ENCODE results near the gene CUX1.

Gene CUX1

GRCh38 chr7:102146122-102146521 is 328.7 kb downstream of the CUX1 start:
- Histone ChIP-seq H3K4me3 (ENCODE audit: low read length) (no peak overlapping the region), H3K9me3 (replicated peaks; ENCODE audit: insufficient read depth, low read length) (no peaks in the 10 kb centered on the region), H3K27ac (ENCODE audit: low read length) (no peak overlapping the region), H4K20me1 (ENCODE audit: insufficient read depth, low read length) (no peaks in the 10 kb centered on the region), H3K4me2 (ENCODE audit: low read depth, low read length) (no peak overlapping the region), H3K9ac (ENCODE audit: low read length) (no peak overlapping the region), H3K27me3 (replicated peaks; ENCODE audit: insufficient read depth, low read length) (no peaks in the 10 kb centered on the region), H3K36me3 (replicated peaks; ENCODE audit: insufficient read depth, low read length) (no peaks in the 10 kb centered on the region), H3K9me2 (replicated peaks; ENCODE audit: insufficient read depth, low read length) (no peaks in the 10 kb centered on the region), H3F3A (ENCODE audit: insufficient read depth, low read length) (peaks cover 4% of the 10 kb centered on the region), H2AFZ (ENCODE audit: low read length) (no peak overlapping the region), H3K4me1 (ENCODE audit: low read length) (peaks cover 11% of the 10 kb centered on the region), H3K79me2 (ENCODE audit: low read length) (no peaks in the 10 kb centered on the region)
- TF ChIP-seq EZH2 (optimal IDR thresholded peaks at IDR 0.05; ENCODE audit: low read depth, low read length) (no peak), CTCF (IDR thresholded peaks at IDR 0.05; ENCODE audit: low read length) (no peak), EZH2phosphoT487 (IDR thresholded peaks at IDR 0.05; ENCODE audit: low read length) (no peak)
- no peak for DNase-seq

DNA sequence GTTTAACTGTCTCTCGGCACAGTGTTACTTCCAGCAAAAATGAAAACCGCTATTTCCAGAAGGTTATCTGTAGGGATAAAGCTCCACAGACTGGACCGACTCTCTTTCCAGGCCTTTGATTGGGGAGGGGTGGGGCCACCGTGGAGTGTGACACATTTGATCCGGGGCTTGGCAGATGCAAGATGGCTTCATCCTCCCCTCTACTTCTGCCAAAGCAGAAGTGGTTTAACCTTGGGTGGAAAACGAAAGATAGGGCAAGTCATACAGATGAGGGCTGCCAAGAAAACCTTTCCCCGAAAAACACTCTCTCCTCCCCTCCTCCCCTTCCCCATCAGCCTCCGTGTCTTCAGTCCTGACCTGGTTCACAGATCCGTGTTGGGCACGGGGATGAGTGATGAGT is 329.6 kb downstream of the CUX1 start:
- no peaks in the 10 kb centered on the region for H3K27me3 ChIP-seq (replicated peaks; ENCODE audit: insufficient read depth, low read length)
- H3K9ac ChIP-seq (ENCODE audit: low read length): no peak overlapping the region
- no peaks in the 10 kb centered on the region for H3K36me3 ChIP-seq (replicated peaks; ENCODE audit: insufficient read depth, low read length)
- H3K27ac ChIP-seq (ENCODE audit: low read length): no peak overlapping the region
- H3F3A ChIP-seq (ENCODE audit: insufficient read depth, low read length): no peaks in the 10 kb centered on the region
- no peak for DNase-seq
- no peak overlapping the region for H3K4me2 ChIP-seq (ENCODE audit: low read depth, low read length)
- H2AFZ ChIP-seq (ENCODE audit: low read length): no peak overlapping the region
- H3K4me3 ChIP-seq (ENCODE audit: low read length): no peak overlapping the region
- no peaks in the 10 kb centered on the region for H3K9me3 ChIP-seq (replicated peaks; ENCODE audit: insufficient read depth, low read length)
- H4K20me1 ChIP-seq (ENCODE audit: insufficient read depth, low read length): no peaks in the 10 kb centered on the region
- TF ChIP-seq CTCF (IDR thresholded peaks at IDR 0.05; ENCODE audit: low read length) (no peak), EZH2phosphoT487 (IDR thresholded peaks at IDR 0.05; ENCODE audit: low read length) (no peak), EZH2 (optimal IDR thresholded peaks at IDR 0.05; ENCODE audit: low read depth, low read length) (no peak)
- no peaks in the 10 kb centered on the region for H3K79me2 ChIP-seq (ENCODE audit: low read length)
- no peaks in the 10 kb centered on the region for H3K9me2 ChIP-seq (replicated peaks; ENCODE audit: insufficient read depth, low read length)
- H3K4me1 ChIP-seq (ENCODE audit: low read length): peaks cover 4% of the 10 kb centered on the region

DNA sequence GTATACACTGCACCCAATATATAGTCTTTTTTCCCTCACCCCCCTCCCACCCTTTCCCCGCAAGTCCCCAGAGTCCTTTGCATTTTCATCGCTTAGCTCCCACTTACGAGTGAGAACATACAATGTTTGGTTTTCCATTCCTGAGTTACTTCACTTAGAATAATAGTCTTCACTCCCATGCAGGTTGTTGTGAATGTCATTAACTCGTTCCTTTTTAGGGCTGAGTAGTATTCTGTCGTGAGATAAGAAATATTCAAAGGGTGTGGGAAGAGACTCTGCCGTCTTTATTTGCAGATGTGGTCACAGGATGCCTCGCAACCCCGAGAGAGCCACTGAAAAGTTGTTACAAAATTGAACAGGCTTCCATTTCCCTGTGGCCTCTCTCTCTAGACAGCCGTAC is 331.4 kb downstream of the CUX1 start:
- no peak for DNase-seq
- H3K27ac ChIP-seq (ENCODE audit: low read length): no peak overlapping the region
- TF ChIP-seq CTCF (IDR thresholded peaks at IDR 0.05; ENCODE audit: low read length) (no peak), EZH2 (optimal IDR thresholded peaks at IDR 0.05; ENCODE audit: low read depth, low read length) (no peak), EZH2phosphoT487 (IDR thresholded peaks at IDR 0.05; ENCODE audit: low read length) (no peak)

More for the DNA sequence above, 331.4 kb downstream of the CUX1 start:
- Histone ChIP-seq H2AFZ (ENCODE audit: low read length) (no peak overlapping the region), H3K4me1 (ENCODE audit: low read length) (no peaks in the 10 kb centered on the region), H3F3A (ENCODE audit: insufficient read depth, low read length) (no peaks in the 10 kb centered on the region), H3K4me3 (ENCODE audit: low read length) (no peak overlapping the region), H3K79me2 (ENCODE audit: low read length) (no peaks in the 10 kb centered on the region), H3K36me3 (replicated peaks; ENCODE audit: insufficient read depth, low read length) (no peaks in the 10 kb centered on the region), H3K4me2 (ENCODE audit: low read depth, low read length) (no peak overlapping the region), H4K20me1 (ENCODE audit: insufficient read depth, low read length) (no peaks in the 10 kb centered on the region), H3K9me2 (replicated peaks; ENCODE audit: insufficient read depth, low read length) (no peaks in the 10 kb centered on the region), H3K9me3 (replicated peaks; ENCODE audit: insufficient read depth, low read length) (no peaks in the 10 kb centered on the region), H3K9ac (ENCODE audit: low read length) (no peak overlapping the region), H3K27me3 (replicated peaks; ENCODE audit: insufficient read depth, low read length) (no peaks in the 10 kb centered on the region)

Measured in MM.1S (cell line).